ENCODE data around the gene TWF1. TPM values are rescaled to one million over a fixed set of nuclear protein-coding genes. Genes with fewer than 3 reads are reported as not detected.
"Not testable (repeated sequence)": the region's sequence is repeated elsewhere in the genome, so short reads cannot be mapped to it uniquely, and the experiment has no call there.

Gene TWF1
- total RNA-seq, 1 donor from 2014 or later = 74.0 TPM

DNA sequence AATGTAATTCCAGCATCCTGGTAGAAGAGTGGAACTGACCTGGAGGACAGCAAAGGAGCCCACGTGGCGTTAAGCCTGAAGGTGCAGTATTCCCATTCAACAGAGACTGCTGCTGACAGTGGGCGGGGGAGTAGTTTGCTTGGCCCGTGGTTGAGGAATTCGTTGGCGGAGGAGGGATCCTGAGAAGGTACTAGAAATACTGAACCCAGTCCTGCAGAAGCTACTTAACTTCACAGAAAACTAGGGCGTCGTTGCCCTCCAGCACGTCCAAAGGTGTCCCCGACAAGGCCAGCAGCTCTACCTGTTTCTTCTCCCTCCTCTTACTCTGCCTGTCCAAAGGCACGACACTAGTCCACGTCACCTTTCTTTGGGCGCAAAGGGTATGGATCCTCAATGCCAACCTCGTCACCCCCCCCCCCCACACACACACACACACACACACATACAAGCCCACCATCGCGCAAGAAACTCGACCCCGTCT is 47.8 kb downstream of the TWF1 start:
- Mint-ChIP-seq H3K36me3 (ENCODE audit: unreplicated experiment) (peaks cover 9% of the 10 kb centered on the region), H3K27me3 (ENCODE audit: unreplicated experiment) (peaks cover 3% of the 10 kb centered on the region), H3K9me3 (ENCODE audit: unreplicated experiment) (no peaks in the 10 kb centered on the region), H3K4me3 (ENCODE audit: unreplicated experiment) (peak overlapping the region; percentile 85), H3K4me1 (ENCODE audit: unreplicated experiment) (peaks cover 15% of the 10 kb centered on the region), H3K27ac (ENCODE audit: unreplicated experiment) (peak overlapping the region; percentile 93)
- TF ChIP-seq, protein P1, sequence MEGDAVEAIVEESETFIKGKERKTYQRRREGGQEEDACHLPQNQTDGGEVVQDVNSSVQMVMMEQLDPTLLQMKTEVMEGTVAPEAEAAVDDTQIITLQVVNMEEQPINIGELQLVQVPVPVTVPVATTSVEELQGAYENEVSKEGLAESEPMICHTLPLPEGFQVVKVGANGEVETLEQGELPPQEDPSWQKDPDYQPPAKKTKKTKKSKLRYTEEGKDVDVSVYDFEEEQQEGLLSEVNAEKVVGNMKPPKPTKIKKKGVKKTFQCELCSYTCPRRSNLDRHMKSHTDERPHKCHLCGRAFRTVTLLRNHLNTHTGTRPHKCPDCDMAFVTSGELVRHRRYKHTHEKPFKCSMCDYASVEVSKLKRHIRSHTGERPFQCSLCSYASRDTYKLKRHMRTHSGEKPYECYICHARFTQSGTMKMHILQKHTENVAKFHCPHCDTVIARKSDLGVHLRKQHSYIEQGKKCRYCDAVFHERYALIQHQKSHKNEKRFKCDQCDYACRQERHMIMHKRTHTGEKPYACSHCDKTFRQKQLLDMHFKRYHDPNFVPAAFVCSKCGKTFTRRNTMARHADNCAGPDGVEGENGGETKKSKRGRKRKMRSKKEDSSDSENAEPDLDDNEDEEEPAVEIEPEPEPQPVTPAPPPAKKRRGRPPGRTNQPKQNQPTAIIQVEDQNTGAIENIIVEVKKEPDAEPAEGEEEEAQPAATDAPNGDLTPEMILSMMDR (IDR thresholded peaks at IDR 0.05) = no peak
- no peak for DNase-seq (ENCODE audit: extremely low spot score, unreplicated experiment)

DNA sequence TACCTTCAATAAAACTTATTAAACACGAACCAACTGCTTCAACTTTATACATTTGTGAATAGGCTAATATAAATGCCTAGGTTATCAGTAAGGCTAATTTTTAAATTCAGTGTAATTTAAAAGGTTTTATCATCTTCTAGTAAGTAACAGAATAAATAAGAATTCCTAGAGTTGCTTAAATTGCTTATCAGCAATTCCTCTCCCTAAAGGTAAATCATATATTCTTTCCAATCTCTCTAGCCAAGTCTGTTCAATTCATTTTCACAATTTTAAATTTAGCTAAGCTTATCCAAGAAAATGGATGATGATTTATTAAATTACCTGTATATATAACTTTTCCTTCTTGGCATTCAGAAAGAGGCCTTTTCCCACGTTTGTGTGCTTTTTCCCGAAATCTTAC is 52.1 kb downstream of the TWF1 start:
- no peak overlapping the region for H3K4me3 Mint-ChIP-seq (ENCODE audit: unreplicated experiment)
- peaks cover 3% of the 10 kb centered on the region for H3K27me3 Mint-ChIP-seq (ENCODE audit: unreplicated experiment)
- no peak for DNase-seq (ENCODE audit: extremely low spot score, unreplicated experiment)
- TF ChIP-seq, protein P1 (IDR thresholded peaks at IDR 0.05) = no peak
- H3K36me3 Mint-ChIP-seq (ENCODE audit: unreplicated experiment) = peaks cover 9% of the 10 kb centered on the region
- no peak overlapping the region for H3K27ac Mint-ChIP-seq (ENCODE audit: unreplicated experiment)
- peaks cover 5% of the 10 kb centered on the region for H3K4me1 Mint-ChIP-seq (ENCODE audit: unreplicated experiment)
- no peaks in the 10 kb centered on the region for H3K9me3 Mint-ChIP-seq (ENCODE audit: unreplicated experiment)

DNA sequence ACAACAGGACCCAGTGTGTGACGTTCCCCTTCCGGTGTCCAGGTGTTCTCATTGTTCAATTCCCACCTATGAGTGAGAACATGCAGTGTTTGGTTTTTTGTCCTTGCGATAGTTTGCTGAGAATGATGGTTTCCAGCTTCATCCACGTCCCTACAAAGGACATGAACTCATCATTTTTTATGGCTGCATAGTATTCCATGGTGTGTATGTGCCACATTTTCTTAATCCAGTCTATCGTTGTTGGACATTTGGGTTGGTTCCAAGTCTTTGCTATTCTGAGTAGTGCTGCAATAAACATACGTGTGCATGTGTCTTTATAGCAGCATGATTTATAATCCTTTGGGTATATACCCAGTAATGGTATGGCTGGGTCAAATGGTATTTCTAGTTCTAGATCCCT is 54.8 kb downstream of the TWF1 start:
- H3K27me3 Mint-ChIP-seq (ENCODE audit: unreplicated experiment); H3K27ac Mint-ChIP-seq (ENCODE audit: unreplicated experiment); DNase-seq (ENCODE audit: extremely low spot score, unreplicated experiment): not testable (repeated sequence)

DNA sequence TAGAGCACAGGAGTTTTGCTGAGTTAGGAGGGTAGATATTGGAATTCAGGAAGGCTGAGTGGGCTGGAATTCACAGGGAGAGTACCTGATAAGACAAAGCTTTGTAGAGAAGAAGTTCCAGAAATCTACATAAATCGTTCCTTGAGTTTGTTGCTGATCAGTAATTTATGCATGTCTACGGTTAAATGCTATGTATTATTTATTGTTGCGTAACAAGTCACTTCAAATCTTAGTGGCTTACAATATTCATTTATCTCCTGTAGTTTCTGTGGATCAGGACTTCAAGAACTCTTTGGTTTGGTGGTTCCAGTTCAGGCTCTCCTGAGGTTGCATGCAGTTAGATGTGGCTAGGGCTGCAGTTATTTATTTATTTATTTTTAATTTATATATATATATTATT is 55.3 kb downstream of the TWF1 start:
- TF ChIP-seq, protein P1 (IDR thresholded peaks at IDR 0.05) = no peak
- H3K27ac Mint-ChIP-seq (ENCODE audit: unreplicated experiment) = no peak overlapping the region
- H3K4me1 Mint-ChIP-seq (ENCODE audit: unreplicated experiment) = no peaks in the 10 kb centered on the region
- no peaks in the 10 kb centered on the region for H3K27me3 Mint-ChIP-seq (ENCODE audit: unreplicated experiment)
- no peak for DNase-seq (ENCODE audit: extremely low spot score, unreplicated experiment)
- no peaks in the 10 kb centered on the region for H3K9me3 Mint-ChIP-seq (ENCODE audit: unreplicated experiment)
- H3K36me3 Mint-ChIP-seq (ENCODE audit: unreplicated experiment) = peaks cover 9% of the 10 kb centered on the region
- H3K4me3 Mint-ChIP-seq (ENCODE audit: unreplicated experiment) = no peak overlapping the region

More for the DNA sequence above, 54.8 kb downstream of the TWF1 start:
- H3K36me3 Mint-ChIP-seq (ENCODE audit: unreplicated experiment); H3K4me1 Mint-ChIP-seq (ENCODE audit: unreplicated experiment); H3K4me3 Mint-ChIP-seq (ENCODE audit: unreplicated experiment); H3K9me3 Mint-ChIP-seq (ENCODE audit: unreplicated experiment): not testable (repeated sequence)

DNA sequence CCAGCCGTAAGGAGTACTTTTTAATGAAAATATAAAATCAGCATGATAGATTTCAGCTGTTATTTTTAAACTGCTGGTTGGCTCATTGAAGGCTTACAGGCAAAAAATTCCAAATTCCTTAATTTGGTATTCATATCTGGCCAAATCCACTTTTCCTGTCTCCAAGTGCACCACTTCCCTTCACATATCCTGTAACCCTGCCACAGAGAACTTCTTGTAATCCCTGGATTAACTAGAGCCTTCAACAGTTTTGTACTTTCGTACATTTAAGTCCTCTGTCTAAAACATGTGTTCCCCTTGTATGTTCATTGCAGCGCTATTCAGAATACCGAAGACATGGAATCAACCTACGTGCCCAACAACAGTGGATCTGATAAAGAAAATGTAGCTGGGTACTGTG is 57.1 kb downstream of the TWF1 start:
- TF ChIP-seq, protein P1 (IDR thresholded peaks at IDR 0.05) = no peak
- Mint-ChIP-seq H3K4me3 (ENCODE audit: unreplicated experiment) (no peak overlapping the region), H3K27me3 (ENCODE audit: unreplicated experiment) (no peaks in the 10 kb centered on the region), H3K9me3 (ENCODE audit: unreplicated experiment) (no peaks in the 10 kb centered on the region), H3K36me3 (ENCODE audit: unreplicated experiment) (peaks cover 4% of the 10 kb centered on the region), H3K27ac (ENCODE audit: unreplicated experiment) (no peak overlapping the region), H3K4me1 (ENCODE audit: unreplicated experiment) (no peaks in the 10 kb centered on the region)
- no peak for DNase-seq (ENCODE audit: extremely low spot score, unreplicated experiment)

DNA sequence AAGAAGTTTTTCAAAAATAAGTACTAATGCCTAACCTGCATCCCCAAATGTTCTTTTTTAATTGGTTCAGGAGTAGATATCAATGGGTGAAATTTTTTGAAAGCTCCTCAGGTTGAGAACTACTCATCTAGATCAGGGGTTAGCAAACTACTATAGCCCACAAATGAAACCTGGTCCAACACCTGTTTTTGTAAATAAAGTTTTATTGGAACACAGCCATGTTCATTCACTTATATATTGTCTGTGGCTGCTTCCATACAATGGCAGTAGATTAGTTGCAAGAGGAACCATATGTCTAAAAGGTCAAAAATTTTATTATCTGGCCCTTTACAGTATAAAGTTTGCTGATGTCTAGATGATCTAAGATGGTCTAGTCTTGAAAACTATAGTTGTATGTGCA is 61.3 kb downstream of the TWF1 start:
- H3K4me3 Mint-ChIP-seq (ENCODE audit: unreplicated experiment) = no peak overlapping the region
- peaks cover 13% of the 10 kb centered on the region for H3K4me1 Mint-ChIP-seq (ENCODE audit: unreplicated experiment)
- no peak for DNase-seq (ENCODE audit: extremely low spot score, unreplicated experiment)
- H3K36me3 Mint-ChIP-seq (ENCODE audit: unreplicated experiment) = peaks cover 5% of the 10 kb centered on the region
- no peaks in the 10 kb centered on the region for H3K27me3 Mint-ChIP-seq (ENCODE audit: unreplicated experiment)
- no peaks in the 10 kb centered on the region for H3K9me3 Mint-ChIP-seq (ENCODE audit: unreplicated experiment)
- no peak overlapping the region for H3K27ac Mint-ChIP-seq (ENCODE audit: unreplicated experiment)
- TF ChIP-seq, protein P1 (IDR thresholded peaks at IDR 0.05) = no peak

Measured in osteocyte (in vitro differentiated cells).